Stimulated activated CD4-positive, alpha-beta T cell treated with anti-CD3 and anti-CD28 coated beads, Interleukin-1b, Interleukin-23, amount 100 ng/mL, for 24 hours (primary cell): ENCODE data around the gene ZSWIM6.

Experiments
- DNase-seq, 4 experiments: peaks; one replicate each; pipeline ENCODE4 v3.0.0-alpha.2; 2020; ENCODE audit warnings: low read depth in 4 of 4, low spot score in 1 of 4

The ZSWIM6 gene

DNA sequence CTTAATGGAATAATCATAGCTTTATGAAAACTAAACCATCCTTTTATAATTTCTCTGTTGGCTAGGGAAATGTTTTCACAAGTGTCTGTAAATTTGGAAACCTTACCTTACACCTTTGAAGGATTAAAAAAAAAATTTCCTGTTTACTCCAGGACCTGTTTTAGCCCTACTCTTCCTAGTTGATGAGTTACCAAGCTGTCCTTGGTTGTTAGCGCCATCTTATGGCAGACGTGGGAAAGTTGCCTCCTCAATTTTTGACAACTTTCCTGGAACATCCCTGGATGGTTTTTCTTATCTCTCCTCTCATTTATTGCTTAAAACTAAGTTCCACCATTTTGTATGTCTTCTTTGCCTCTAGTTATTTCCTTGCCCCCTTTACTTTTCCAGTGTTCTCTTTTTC, 25.7 kb downstream of the ZSWIM6 start:
- no peak for DNase-seq

- DNase-seq, result no peak
Measured at GRCh38 chr5:61362796-61363368, 30.8 kb downstream of the ZSWIM6 start.

GRCh38 chr5:61363401-61364114, 31.5 kb downstream of the ZSWIM6 start:
- DNase-seq, result no peak

GRCh38 chr5:61366497-61367240, 34.6 kb downstream of the ZSWIM6 start:
- no peak for DNase-seq

DNA sequence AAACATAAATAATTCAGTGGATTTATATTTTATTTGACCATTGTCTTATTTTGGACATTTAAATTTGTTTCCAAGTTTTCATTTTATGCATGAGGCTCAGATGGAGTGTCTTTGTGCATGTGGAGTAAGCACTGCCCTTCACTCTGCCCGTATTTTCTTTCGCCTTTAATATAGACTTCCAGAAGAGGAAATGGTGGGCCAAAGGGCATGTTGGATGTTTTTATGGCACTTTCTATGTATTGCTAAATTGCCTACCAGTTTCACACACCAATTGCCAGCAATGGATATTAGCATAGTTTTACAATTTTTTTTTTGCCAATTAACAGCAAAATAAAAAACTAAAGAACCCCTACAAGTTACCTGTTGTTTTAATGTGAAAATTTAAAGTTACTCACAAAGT, 38.4 kb downstream of the ZSWIM6 start:
- DNase-seq, result no peak

DNA sequence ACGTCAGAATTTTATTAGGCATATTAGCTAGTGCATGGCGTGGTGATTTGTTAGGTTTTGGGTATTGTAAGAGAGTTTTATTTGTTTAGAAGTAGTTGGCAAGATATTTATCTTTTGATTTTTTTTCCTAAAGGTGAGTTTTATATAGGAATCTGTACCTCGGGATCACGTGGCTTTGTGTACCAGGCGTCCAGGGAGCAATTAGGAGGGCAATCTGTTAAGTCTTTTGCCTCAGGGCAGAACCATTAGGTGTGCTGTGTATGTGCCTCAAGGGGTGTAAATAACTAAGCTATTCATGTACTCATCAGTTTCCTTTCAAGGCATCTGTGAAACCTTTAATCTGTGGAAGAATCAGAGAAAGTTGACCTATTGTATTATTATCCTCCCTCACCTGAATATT, 39.4 kb downstream of the ZSWIM6 start:
- no peak for DNase-seq

DNA sequence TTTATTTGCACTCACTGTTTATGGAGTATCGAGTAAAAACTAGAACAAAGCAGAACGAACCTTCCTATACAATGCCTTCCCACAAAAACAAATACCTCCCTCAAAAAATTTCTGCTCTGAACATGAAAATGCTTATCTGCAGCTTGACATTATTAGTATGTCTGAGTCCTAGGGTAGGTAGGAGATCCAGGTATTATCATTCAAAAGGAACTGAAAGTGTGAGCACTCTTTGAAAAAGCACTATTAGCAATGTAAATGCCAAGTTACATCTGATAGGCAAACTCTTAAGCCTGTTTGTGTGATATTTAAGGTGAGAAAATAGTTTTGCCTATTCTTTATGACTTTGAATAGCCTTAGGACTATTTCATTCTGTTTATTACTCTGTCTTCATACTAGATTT, 47.6 kb downstream of the ZSWIM6 start:
- no peak for DNase-seq

DNA sequence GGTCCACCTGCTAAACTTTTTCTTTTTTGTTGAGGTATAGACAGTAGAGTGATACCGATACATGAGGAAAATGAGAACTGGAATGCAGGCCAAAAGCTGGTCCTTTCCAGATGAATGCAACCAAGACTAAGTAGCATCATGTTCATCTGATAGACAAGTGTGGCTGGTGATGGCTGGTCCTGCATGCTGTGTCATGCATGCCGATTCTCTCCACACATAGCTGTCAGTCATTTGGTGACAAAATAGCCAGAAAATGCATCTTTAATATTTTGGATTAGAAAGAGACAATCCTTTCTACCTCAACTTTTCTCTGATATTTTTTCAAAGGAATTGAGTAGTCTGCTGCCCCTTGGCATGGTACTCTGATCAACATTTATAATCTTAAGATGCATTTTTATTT, 49.9 kb downstream of the ZSWIM6 start:
- DNase-seq, result no peak

GRCh38 chr5:61385627-61386026, 53.6 kb downstream of the ZSWIM6 start:
- no peak for DNase-seq

DNA sequence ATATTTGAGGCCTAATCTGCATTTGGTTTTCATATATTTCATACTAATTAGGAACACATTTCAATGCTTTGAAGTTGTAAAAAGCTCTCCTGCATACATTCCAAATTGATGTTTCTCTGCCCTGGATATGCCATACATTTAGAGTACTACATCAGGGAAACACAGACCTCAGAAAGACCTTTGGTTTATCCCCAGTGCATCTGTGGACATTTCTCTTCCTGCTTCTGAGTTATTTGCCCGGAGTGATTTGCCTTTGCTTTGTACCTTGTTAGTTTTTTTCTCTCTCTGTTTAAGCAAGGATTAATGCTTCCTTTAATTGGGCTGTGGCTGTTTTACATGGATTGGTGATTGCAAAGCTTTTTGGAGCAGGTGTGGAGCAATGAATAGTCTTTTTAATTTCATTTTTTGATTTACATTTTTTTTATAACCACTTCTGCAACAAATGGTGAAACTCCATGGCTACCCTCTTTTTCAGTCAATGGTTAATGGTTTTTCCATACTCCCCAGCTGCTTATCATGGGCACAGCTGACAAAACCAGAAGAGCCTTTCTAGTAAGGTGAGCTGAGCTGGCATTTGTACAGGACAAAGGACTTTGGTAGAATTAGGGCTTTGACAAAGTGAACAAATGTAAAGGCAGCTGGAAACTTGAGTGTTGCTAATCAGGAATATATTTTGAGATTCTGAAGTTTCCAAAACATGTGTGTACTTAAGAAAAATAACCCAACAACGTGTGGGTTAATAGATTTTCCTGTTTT, 54.2 kb downstream of the ZSWIM6 start:
- no peak for DNase-seq

GRCh38 chr5:61389609-61390008, 57.6 kb downstream of the ZSWIM6 start:
- DNase-seq, result no peak

DNA sequence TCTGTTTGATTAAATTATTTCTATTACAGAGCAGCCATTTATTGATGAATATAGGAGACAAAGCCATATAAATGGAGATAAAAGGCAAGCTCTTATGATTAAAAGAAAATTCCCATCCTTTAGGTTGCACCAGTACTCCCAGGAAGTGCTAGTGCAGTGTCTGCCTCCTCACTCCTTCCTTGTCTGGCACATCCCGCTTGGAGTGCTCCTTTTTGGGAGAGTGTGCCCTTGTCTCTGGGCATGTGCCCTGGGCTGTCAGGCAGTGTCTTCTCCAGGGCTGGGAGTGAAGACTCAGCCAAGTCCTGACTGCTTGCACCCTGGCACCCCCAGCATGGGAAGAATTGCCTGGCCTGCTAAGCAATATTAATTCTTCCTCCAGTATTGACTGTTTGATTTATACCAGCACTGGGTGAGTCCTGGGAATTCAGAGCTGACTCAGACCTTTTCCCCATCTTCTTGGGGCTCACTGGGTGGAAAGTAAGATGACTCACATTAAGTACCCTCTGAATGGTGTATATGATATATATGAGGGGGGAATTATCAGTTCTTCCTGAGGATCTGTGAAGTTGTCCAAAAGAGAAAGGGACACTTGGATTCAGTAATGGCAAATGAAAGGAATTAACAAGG, 62.1 kb downstream of the ZSWIM6 start:
- no peak for DNase-seq

DNA sequence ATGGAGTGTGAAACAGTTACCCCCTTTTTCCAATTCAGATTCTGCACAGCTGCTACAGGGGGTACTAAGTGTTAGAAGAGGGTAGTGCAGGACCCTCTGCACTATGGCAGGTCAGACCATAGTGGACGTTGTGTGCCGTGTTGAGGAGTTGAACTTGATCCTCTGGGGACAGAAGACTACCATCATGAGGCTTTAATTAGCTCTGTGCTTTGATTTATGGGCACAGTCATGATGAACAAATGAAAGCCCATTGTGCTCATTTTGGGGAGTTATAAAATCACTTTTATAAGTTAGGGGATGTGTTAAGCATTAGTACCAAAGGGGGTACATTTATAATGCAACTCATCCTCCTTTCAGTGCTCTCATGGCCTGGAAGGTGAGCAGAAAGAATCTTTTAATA, 62.7 kb downstream of the ZSWIM6 start:
- no peak for DNase-seq

DNA sequence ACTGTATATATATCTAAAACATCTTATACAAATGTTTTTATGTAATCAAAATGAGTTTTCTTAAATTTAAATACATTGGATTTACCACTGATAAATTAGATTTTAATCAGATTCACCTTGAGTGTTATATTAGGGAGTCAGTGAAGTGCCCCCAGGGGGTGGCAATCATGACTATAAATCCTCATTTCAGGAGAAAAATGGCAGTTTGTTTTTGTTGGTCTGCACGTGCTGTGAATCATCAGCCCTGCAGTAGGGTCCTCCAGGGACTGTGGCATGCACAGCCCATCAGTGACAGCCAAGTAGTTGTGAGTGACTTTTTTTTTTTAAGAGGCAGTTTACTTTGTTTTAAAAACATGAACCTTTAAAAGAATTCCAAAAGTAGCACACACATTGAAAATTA, 65.2 kb downstream of the ZSWIM6 start:
- no peak for DNase-seq

DNA sequence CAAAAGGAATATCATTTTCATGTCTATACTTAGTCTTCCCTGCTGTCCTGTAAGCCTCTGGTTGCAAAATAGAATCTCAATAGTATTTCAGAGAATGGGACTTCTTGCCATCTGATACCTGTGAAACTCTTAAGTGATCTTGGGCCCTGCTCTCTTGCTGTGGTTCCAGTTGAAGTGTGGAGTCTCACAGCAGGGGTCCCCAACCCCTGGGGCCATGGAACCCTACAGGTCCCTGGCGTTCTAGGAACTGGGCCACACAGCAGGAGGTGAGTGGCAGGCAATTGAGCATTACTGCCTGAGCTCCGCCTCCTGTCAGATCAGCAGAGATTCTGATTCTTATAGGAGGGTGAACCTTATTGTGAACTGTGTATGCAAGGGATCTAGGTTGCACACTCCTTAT, 65.9 kb downstream of the ZSWIM6 start:
- DNase-seq, result no peak

- no peak for DNase-seq
Measured at GRCh38 chr5:61398440-61398839, 66.4 kb downstream of the ZSWIM6 start.

GRCh38 chr5:61399679-61400078, 67.6 kb downstream of the ZSWIM6 start:
- DNase-seq, result no peak

- DNase-seq, result no peak
Measured at GRCh38 chr5:61401726-61402125, 69.7 kb downstream of the ZSWIM6 start.

- no peak for DNase-seq
Measured at GRCh38 chr5:61402244-61402823, 70.3 kb downstream of the ZSWIM6 start.

GRCh38 chr5:61402970-61403900, 71.2 kb downstream of the ZSWIM6 start:
- no peak for DNase-seq
